ENCODE data around the gene REXO2. TPM values are rescaled to one million over a fixed set of nuclear protein-coding genes. Genes with fewer than 3 reads are reported as not detected.

The REXO2 gene
- total RNA-seq, 2 experiments from 2014 or later, result 61.7 to 64.8 TPM

DNA sequence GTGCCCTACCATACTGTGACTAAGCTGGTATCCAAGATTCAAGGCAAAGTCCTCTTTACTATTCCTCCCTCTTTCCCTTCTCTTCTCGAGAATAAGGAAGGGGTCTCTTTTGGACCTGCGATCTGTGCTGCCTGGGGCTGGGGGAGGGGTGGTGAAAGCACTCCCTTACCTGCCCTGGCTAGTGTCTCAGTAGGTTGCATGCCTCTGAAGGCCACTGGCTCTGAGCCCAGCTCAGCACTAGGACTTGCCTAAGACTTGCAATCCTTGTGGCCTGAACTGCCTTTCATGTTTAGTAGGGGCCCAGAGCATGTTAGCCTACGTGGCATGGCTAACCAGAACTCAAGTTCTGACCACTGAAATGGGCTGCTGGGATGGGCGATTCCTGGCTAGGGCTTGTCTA, 13.0 kb upstream of the REXO2 start:
- ATAC-seq, result no peak
- ChIA-PET POLR2A (interaction anchor here (1.3 kb wide), 1 partner anchor 15 kb away, joined by 3 read pairs; no protein-coding TSS in a partner anchor), CTCF (no interaction called here)
- intact Hi-C loops (cut with micrococcal nuclease), result no loop called here
- no peak for DNase-seq
- peaks cover 4% of the 10 kb centered on the region for H3K9me3 Mint-ChIP-seq
- no peaks in the 10 kb centered on the region for H3K4me1 Mint-ChIP-seq (ENCODE audit: low read depth)
- TF ChIP-seq, protein P1, sequence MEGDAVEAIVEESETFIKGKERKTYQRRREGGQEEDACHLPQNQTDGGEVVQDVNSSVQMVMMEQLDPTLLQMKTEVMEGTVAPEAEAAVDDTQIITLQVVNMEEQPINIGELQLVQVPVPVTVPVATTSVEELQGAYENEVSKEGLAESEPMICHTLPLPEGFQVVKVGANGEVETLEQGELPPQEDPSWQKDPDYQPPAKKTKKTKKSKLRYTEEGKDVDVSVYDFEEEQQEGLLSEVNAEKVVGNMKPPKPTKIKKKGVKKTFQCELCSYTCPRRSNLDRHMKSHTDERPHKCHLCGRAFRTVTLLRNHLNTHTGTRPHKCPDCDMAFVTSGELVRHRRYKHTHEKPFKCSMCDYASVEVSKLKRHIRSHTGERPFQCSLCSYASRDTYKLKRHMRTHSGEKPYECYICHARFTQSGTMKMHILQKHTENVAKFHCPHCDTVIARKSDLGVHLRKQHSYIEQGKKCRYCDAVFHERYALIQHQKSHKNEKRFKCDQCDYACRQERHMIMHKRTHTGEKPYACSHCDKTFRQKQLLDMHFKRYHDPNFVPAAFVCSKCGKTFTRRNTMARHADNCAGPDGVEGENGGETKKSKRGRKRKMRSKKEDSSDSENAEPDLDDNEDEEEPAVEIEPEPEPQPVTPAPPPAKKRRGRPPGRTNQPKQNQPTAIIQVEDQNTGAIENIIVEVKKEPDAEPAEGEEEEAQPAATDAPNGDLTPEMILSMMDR (IDR thresholded peaks at IDR 0.05), result no peak
- H3K27me3 Mint-ChIP-seq, result no peaks in the 10 kb centered on the region
- no peak overlapping the region for H3K4me3 Mint-ChIP-seq
- no peak overlapping the region for H3K27ac Mint-ChIP-seq
- H3K36me3 Mint-ChIP-seq (ENCODE audit: low read depth), result peaks cover 5% of the 10 kb centered on the region

DNA sequence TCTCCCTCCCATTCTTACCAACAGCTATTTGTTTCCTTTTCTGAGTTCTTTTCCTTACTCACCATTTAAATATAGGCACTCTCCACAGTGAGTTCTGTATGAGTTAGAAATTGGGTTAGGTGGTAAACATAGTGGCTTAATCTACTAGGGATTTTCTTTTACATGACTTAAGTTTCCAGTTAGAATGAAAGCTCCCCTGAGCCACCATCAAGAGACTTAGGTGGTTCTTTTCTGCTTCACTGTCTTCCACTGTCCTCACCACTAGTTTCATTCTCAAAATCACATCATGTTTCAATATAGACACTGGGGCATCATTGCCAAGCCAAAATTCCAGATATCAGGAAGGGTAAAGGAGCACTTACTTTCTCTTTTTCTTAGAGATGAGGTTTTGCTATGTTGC, 9.0 kb upstream of the REXO2 start:
- ChIA-PET POLR2A (no interaction called here), CTCF (interaction anchor here (1.4 to 1.8 kb wide), 2 partner anchors 9 to 83 kb away, joined by 3 to 5 read pairs; partner anchors contain the start of gene REXO2)
- DNase-seq, result no peak
- no peak for ATAC-seq
- TF ChIP-seq, protein P1 (IDR thresholded peaks at IDR 0.05), result no peak
- H3K4me1 Mint-ChIP-seq (ENCODE audit: low read depth), result no peaks in the 10 kb centered on the region
- intact Hi-C loops (cut with micrococcal nuclease), result no loop called here
- no peaks in the 10 kb centered on the region for H3K36me3 Mint-ChIP-seq (ENCODE audit: low read depth)
- no peaks in the 10 kb centered on the region for H3K27me3 Mint-ChIP-seq
- H3K9me3 Mint-ChIP-seq, result no peaks in the 10 kb centered on the region
- H3K4me3 Mint-ChIP-seq, result no peak overlapping the region
- no peak overlapping the region for H3K27ac Mint-ChIP-seq

DNA sequence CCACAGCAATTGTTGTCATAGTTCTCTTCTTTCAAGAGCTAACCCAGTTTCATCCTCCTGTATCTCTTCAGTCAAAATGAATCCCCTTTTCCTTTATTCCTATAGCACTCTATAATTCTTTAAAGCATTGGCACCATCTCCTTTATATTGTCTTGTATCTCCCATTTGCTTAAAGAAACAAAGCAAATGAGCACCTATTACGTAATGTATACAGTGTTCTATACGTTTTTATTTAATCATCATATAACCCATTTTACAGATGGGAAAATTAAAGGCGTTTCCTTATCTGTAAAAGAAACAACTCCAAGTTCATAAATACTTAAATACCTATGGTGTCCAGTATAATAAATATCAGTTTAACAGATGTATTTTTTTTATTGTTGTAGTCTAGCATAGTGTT, 6.4 kb upstream of the REXO2 start:
- no peaks in the 10 kb centered on the region for H3K9me3 Mint-ChIP-seq
- TF ChIP-seq, protein P1 (IDR thresholded peaks at IDR 0.05), result no peak
- intact Hi-C loops (cut with micrococcal nuclease), result no loop called here
- ChIA-PET CTCF (no interaction called here), POLR2A (interaction anchor here (1.2 kb wide), 1 partner anchor 15 kb away, joined by 3 read pairs; no protein-coding TSS in a partner anchor)
- ATAC-seq (no peak), DNase-seq (no peak)
- no peaks in the 10 kb centered on the region for H3K4me1 Mint-ChIP-seq (ENCODE audit: low read depth)
- H3K4me3 Mint-ChIP-seq, result no peak overlapping the region
- H3K27me3 Mint-ChIP-seq, result no peaks in the 10 kb centered on the region
- no peak overlapping the region for H3K27ac Mint-ChIP-seq
- no peaks in the 10 kb centered on the region for H3K36me3 Mint-ChIP-seq (ENCODE audit: low read depth)

DNA sequence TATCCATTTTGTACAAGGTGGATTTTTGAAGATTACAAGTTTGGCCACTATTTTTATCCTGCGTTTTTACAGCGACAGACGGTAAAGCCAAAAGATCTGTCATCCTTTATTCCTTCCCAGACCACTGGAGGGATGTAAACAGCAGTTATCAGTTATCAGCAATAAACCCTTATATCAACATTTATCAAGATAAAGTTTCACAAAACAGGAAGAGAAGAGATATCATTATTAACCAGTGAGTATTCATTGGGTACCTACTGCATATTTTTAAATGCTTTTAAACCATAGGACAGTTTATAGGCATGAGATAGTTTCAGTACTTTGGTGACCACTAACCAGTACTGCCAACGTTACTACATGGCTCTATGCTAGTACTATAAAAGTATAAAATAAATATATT, 5.9 kb upstream of the REXO2 start:
- Mint-ChIP-seq H3K4me3 (no peak overlapping the region), H3K4me1 (ENCODE audit: low read depth) (no peaks in the 10 kb centered on the region), H3K27me3 (no peaks in the 10 kb centered on the region), H3K36me3 (ENCODE audit: low read depth) (no peaks in the 10 kb centered on the region), H3K9me3 (no peaks in the 10 kb centered on the region), H3K27ac (no peak overlapping the region)
- ChIA-PET POLR2A (interaction anchor here (1.2 kb wide), 1 partner anchor 16 kb away, joined by 3 read pairs; no protein-coding TSS in a partner anchor), CTCF (no interaction called here)
- TF ChIP-seq, protein P1 (IDR thresholded peaks at IDR 0.05), result no peak
- intact Hi-C loops (cut with micrococcal nuclease), result no loop called here
- ATAC-seq, result no peak
- DNase-seq, result no peak

DNA sequence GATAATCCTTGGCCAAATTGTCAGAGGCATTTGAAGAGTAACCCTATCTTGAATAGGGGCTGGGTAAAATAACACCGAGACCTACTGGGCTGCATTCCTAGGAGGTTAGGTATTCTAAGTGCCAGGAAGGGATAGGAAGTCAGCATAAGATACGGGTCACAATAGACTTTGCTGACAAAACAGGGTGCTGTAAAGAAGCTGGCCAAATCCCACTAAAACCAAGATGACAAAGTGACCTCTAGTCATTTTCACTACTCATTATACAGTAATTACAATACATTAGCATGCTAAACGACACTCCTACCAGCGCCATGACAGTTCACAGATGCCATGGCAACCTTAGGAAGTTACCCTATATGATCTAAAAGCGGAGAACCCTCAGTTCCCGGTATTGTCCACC, 964 bp upstream of the REXO2 start:
- intact Hi-C loops (cut with micrococcal nuclease), result loop anchor here (2.0 kb wide), 1 partner anchor 38 kb away; the partner anchor contains the start of genes C11orf71 and RBM7
- Mint-ChIP-seq H3K36me3 (ENCODE audit: low read depth) (peaks cover 15% of the 10 kb centered on the region), H3K27ac (no peak overlapping the region), H3K4me3 (peak overlapping the region; percentile 96), H3K9me3 (no peaks in the 10 kb centered on the region), H3K4me1 (ENCODE audit: low read depth) (peaks cover 23% of the 10 kb centered on the region), H3K27me3 (no peaks in the 10 kb centered on the region)
- DNase-seq, result no peak
- TF ChIP-seq, protein P1 (IDR thresholded peaks at IDR 0.05), result no peak
- CTCF ChIA-PET, result interaction anchor here (1.0 kb wide), 1 partner anchor 21 kb away, joined by 3 read pairs; no protein-coding TSS in a partner anchor
- ATAC-seq, result no peak
- POLR2A ChIA-PET, result interaction anchor here (0.8 kb wide), 1 partner anchor 9 kb away, joined by 3 read pairs; no protein-coding TSS in a partner anchor
